BLaER1 treated with 17β-estradiol and CSF1 and Interleukin-3, amounts not matched to agents 10 nM and 100 nM (cell line): ENCODE measurements around the gene LRRC4.

Experiments
- H3K27ac ChIP-seq, 11 experiments: shearing (Covaris generic); formaldehyde crosslinking; 2 replicates each; pipeline ENCODE4 v1.8.1; 2022
- H3K27me3 ChIP-seq, 11 experiments: shearing (Covaris generic); formaldehyde crosslinking; 2 replicates each; pipeline ENCODE4 v1.8.1; 2022
- H3K36me3 ChIP-seq, 11 experiments: shearing (Covaris generic); formaldehyde crosslinking; 2 replicates each; pipeline ENCODE4 v1.8.1; 2022
- H3K4me1 ChIP-seq, 10 experiments: shearing (Covaris generic); formaldehyde crosslinking; 2 replicates each; pipeline ENCODE4 v1.8.1; 2022
- H3K4me2 ChIP-seq, 11 experiments: shearing (Covaris generic); formaldehyde crosslinking; 2 replicates each; pipeline ENCODE4 v1.8.1; 2022
- H3K4me3 ChIP-seq, 10 experiments: shearing (Covaris generic); formaldehyde crosslinking; 2 replicates each; pipeline ENCODE4 v1.8.1; 2022
- H3K9ac ChIP-seq, 11 experiments: shearing (Covaris generic); formaldehyde crosslinking; 2 replicates each; pipeline ENCODE4 v1.8.1; 2022
- H3K9me3 ChIP-seq, 11 experiments: shearing (Covaris generic); formaldehyde crosslinking; replicated peaks in 1 of 11; 2 replicates each; pipeline ENCODE4 v1.8.1; 2022
- H4K20me1 ChIP-seq, 11 experiments: shearing (Covaris generic); formaldehyde crosslinking; 2 replicates each; pipeline ENCODE4 v1.8.1; 2022
- Cebpa-rat ChIP-seq, 11 experiments: shearing (Covaris generic); IDR thresholded peaks; 2 replicates each; pipeline ENCODE4 v1.8.1; 2022

The LRRC4 gene

GRCh38 chr7:128053991-128054390 lies 22.8 kb upstream of the LRRC4 start:
- H3K9me3 ChIP-seq, result no peaks in the 10 kb centered on the region
- H3K4me1 ChIP-seq, result peaks cover 20 to 62% (median 55%) of the 10 kb centered on the region in 10 experiments
- peaks cover 0 to 88% (median 22%) of the 10 kb centered on the region in 11 experiments; a peak in 14 of 22 replicates for H4K20me1 ChIP-seq
- no peaks in the 10 kb centered on the region for H3K27me3 ChIP-seq
- H3K9ac ChIP-seq, result no peak overlapping the region
- H3K36me3 ChIP-seq, result peaks cover 6 to 83% (median 35%) of the 10 kb centered on the region in 11 experiments; a peak in 19 of 22 replicates
- H3K4me3 ChIP-seq, result no peak overlapping the region
- H3K27ac ChIP-seq, result no peak overlapping the region
- no peak overlapping the region for H3K4me2 ChIP-seq
- no peak for TF ChIP-seq Cebpa-rat (IDR thresholded peaks at IDR 0.05)

- H3K9ac ChIP-seq, result no peak overlapping the region
- H3K4me1 ChIP-seq, result peaks cover 20 to 60% (median 47%) of the 10 kb centered on the region in 10 experiments
- no peaks in the 10 kb centered on the region for H3K27me3 ChIP-seq
- no peak for TF ChIP-seq Cebpa-rat (IDR thresholded peaks at IDR 0.05)
- no peaks in the 10 kb centered on the region for H3K9me3 ChIP-seq
- H3K36me3 ChIP-seq, result peaks cover 6 to 85% (median 35%) of the 10 kb centered on the region in 11 experiments; a peak in 18 of 22 replicates
- peaks cover 0 to 89% (median 13%) of the 10 kb centered on the region in 11 experiments; a peak in 11 of 22 replicates for H4K20me1 ChIP-seq
- H3K4me2 ChIP-seq, result peak overlapping the region; percentile 40 to 70 (median 49); a peak in 21 of 22 replicates
- no peak overlapping the region for H3K27ac ChIP-seq
- no peak overlapping the region for H3K4me3 ChIP-seq
Observed at GRCh38 chr7:128053023-128053422, 21.8 kb upstream of the LRRC4 start.

- Histone ChIP-seq H3K9me3 (no peaks in the 10 kb centered on the region), H3K4me1 (peaks cover 20 to 53% (median 42%) of the 10 kb centered on the region in 10 experiments), H3K36me3 (peaks cover 6 to 79% (median 35%) of the 10 kb centered on the region in 11 experiments; a peak in 18 of 22 replicates), H3K27ac (no peak overlapping the region), H3K4me2 (peak overlapping the region; percentile 40 to 70 (median 49)), H3K9ac (no peak overlapping the region), H4K20me1 (peaks cover 0 to 85% (median 13%) of the 10 kb centered on the region in 11 experiments; a peak in 10 of 22 replicates), H3K27me3 (no peaks in the 10 kb centered on the region), H3K4me3 (no peak overlapping the region)
- no peak for TF ChIP-seq Cebpa-rat (IDR thresholded peaks at IDR 0.05)
Observed at GRCh38 chr7:128052404-128052803, 21.2 kb upstream of the LRRC4 start.

GRCh38 chr7:128045766-128046165 lies 14.5 kb upstream of the LRRC4 start:
- peaks cover 37 to 56% (median 45%) of the 10 kb centered on the region in 10 experiments for H3K4me1 ChIP-seq
- no peaks in the 10 kb centered on the region for H3K9me3 ChIP-seq
- H4K20me1 ChIP-seq, result peaks cover 6 to 73% (median 26%) of the 10 kb centered on the region in 11 experiments; a peak in 15 of 22 replicates
- no peak overlapping the region for H3K27ac ChIP-seq
- H3K4me3 ChIP-seq, result no peak overlapping the region
- TF ChIP-seq Cebpa-rat (IDR thresholded peaks at IDR 0.05), result no peak
- no peak overlapping the region for H3K9ac ChIP-seq
- no peaks in the 10 kb centered on the region for H3K27me3 ChIP-seq
- peaks cover 0 to 45% (median 18%) of the 10 kb centered on the region in 11 experiments; a peak in 16 of 22 replicates for H3K36me3 ChIP-seq
- peak overlapping the region; percentile 25 to 85 (median 40) for H3K4me2 ChIP-seq

GRCh38 chr7:128045158-128045557 lies 13.9 kb upstream of the LRRC4 start:
- Histone ChIP-seq H3K36me3 (peaks cover 0 to 39% (median 16%) of the 10 kb centered on the region in 11 experiments; a peak in 14 of 22 replicates), H3K9me3 (no peaks in the 10 kb centered on the region), H3K4me2 (peak overlapping the region; percentile 25 to 85 (median 40); a peak in 21 of 22 replicates), H4K20me1 (peaks cover 6 to 73% (median 30%) of the 10 kb centered on the region in 11 experiments; a peak in 15 of 22 replicates), H3K27me3 (no peaks in the 10 kb centered on the region), H3K4me3 (no peak overlapping the region), H3K9ac (no peak overlapping the region), H3K4me1 (peaks cover 40 to 60% (median 46%) of the 10 kb centered on the region in 10 experiments), H3K27ac (no peak overlapping the region)
- no peak for TF ChIP-seq Cebpa-rat (IDR thresholded peaks at IDR 0.05)

- Histone ChIP-seq H3K4me3 (no peak overlapping the region), H3K4me2 (peak overlapping the region; percentile 45 to 84 (median 64)), H4K20me1 (peaks cover 6 to 75% (median 32%) of the 10 kb centered on the region in 11 experiments; a peak in 15 of 22 replicates), H3K9ac (peak overlapping the region in 1 of 11 experiments; percentile 24; a peak in 1 of 22 replicates), H3K27me3 (no peaks in the 10 kb centered on the region), H3K9me3 (no peaks in the 10 kb centered on the region), H3K4me1 (peaks cover 40 to 60% (median 46%) of the 10 kb centered on the region in 10 experiments), H3K36me3 (peaks cover 0 to 28% (median 13%) of the 10 kb centered on the region in 11 experiments; a peak in 14 of 22 replicates), H3K27ac (peak overlapping the region in 1 of 11 experiments; percentile 26; a peak in 1 of 22 replicates)
- TF ChIP-seq Cebpa-rat (IDR thresholded peaks at IDR 0.05), result no peak
Observed at GRCh38 chr7:128044064-128044463, 12.8 kb upstream of the LRRC4 start.

GRCh38 chr7:128042012-128042411 lies 10.8 kb upstream of the LRRC4 start:
- Histone ChIP-seq H3K4me2 (peak overlapping the region in 2 of 11 experiments; percentile 29 to 83; a peak in 1 of 22 replicates), H3K27ac (no peak overlapping the region), H3K36me3 (peaks cover 0 to 16% (median 13%) of the 10 kb centered on the region in 11 experiments; a peak in 13 of 22 replicates), H3K27me3 (no peaks in the 10 kb centered on the region), H3K9ac (no peak overlapping the region), H3K4me3 (no peak overlapping the region), H3K9me3 (no peaks in the 10 kb centered on the region), H4K20me1 (peaks cover 6 to 78% (median 36%) of the 10 kb centered on the region in 11 experiments; a peak in 15 of 22 replicates), H3K4me1 (peaks cover 40 to 60% (median 44%) of the 10 kb centered on the region in 10 experiments)
- no peak for TF ChIP-seq Cebpa-rat (IDR thresholded peaks at IDR 0.05)

GRCh38 chr7:128041203-128041602 lies 10.0 kb upstream of the LRRC4 start:
- no peak overlapping the region for H3K27ac ChIP-seq
- no peaks in the 10 kb centered on the region for H3K27me3 ChIP-seq
- TF ChIP-seq Cebpa-rat (IDR thresholded peaks at IDR 0.05), result no peak
- H3K4me2 ChIP-seq, result peak overlapping the region in 5 of 11 experiments; percentile 20 to 63 (median 42); a peak in 9 of 22 replicates
- H3K36me3 ChIP-seq, result peaks cover 0 to 16% (median 13%) of the 10 kb centered on the region in 11 experiments; a peak in 13 of 22 replicates
- H3K9ac ChIP-seq, result no peak overlapping the region
- no peaks in the 10 kb centered on the region for H3K9me3 ChIP-seq
- no peak overlapping the region for H3K4me3 ChIP-seq
- peaks cover 40 to 57% (median 46%) of the 10 kb centered on the region in 10 experiments for H3K4me1 ChIP-seq
- peaks cover 6 to 78% (median 44%) of the 10 kb centered on the region in 11 experiments; a peak in 16 of 22 replicates for H4K20me1 ChIP-seq

- no peak for TF ChIP-seq Cebpa-rat (IDR thresholded peaks at IDR 0.05)
- H3K9ac ChIP-seq, result no peak overlapping the region
- no peak overlapping the region for H3K4me2 ChIP-seq
- H3K36me3 ChIP-seq, result peaks cover 0 to 16% (median 13%) of the 10 kb centered on the region in 11 experiments; a peak in 13 of 22 replicates
- H3K27me3 ChIP-seq, result no peaks in the 10 kb centered on the region
- no peak overlapping the region for H3K4me3 ChIP-seq
- H4K20me1 ChIP-seq, result peaks cover 6 to 78% (median 38%) of the 10 kb centered on the region in 11 experiments; a peak in 16 of 22 replicates
- H3K9me3 ChIP-seq, result no peaks in the 10 kb centered on the region
- no peak overlapping the region for H3K27ac ChIP-seq
- H3K4me1 ChIP-seq, result peaks cover 32 to 52% (median 43%) of the 10 kb centered on the region in 10 experiments
Observed at GRCh38 chr7:128040205-128040604, 9.0 kb upstream of the LRRC4 start.
